BJ (cell line): ENCODE measurements around the gene PPP1R2. TPM values are rescaled to one million over a fixed set of nuclear protein-coding genes. Genes with fewer than 3 reads are reported as not detected.
A peak's percentile ranks its signal among the peaks of the same experiment; 100 is the strongest.
"Not testable (repeated sequence)": the region's sequence is repeated elsewhere in the genome, so short reads cannot be mapped to it uniquely, and the experiment has no call there.

Source experiments
- CTCF ChIA-PET: fragments of 350-600 bp; formaldehyde crosslinking; extraction: SDS; loops from one replicate; lab custom pipeline; 2021; ENCODE audit warnings: antibody characterized with exemption, inconsistent platforms; lab: Yijun Ruan, JAX
- POLR2A ChIA-PET: fragments of 300-600 bp; sonication (Branson Sonifier 250); formaldehyde crosslinking; extraction: SDS; loops from one replicate; lab custom pipeline; 2021; ENCODE audit warnings: antibody characterized with exemption; lab: Charles Lee
- DNase-seq: peaks from one replicate; pipeline ENCODE4 v3.0.0-alpha.2; 2011; ENCODE audit warnings: low read depth
- H3K27me3 ChIP-seq: 2 replicates; pipeline ENCODE4 v1.6.0; 2011; ENCODE audit warnings: low read length; ENCODE audit not compliant: control insufficient read depth, insufficient read depth
- H3K36me3 ChIP-seq: 2 replicates; pipeline ENCODE4 v1.5.1; 2011; ENCODE audit warnings: low read length; ENCODE audit not compliant: control insufficient read depth, insufficient read depth
- H3K4me3 ChIP-seq: 2 replicates; pipeline ENCODE4 v1.5.1; 2011; ENCODE audit warnings: low read depth, mild to moderate bottlenecking, control low read depth, low read length
- CTCF ChIP-seq: IDR thresholded peaks from 2 replicates; pipeline ENCODE4 v1.5.1; 2011; ENCODE audit warnings: low read depth, mild to moderate bottlenecking, control low read depth, inconsistent platforms, low read length, moderate library complexity; ENCODE audit not compliant: insufficient read depth
- polyA plus RNA-seq: library from polyadenylated mRNA; depleted of rRNA; stranded (reverse); fragments of >200 nt; gene quantifications from 2 replicates; pipeline ENCODE4 v1.2.3, GENCODE V29; 2011

The PPP1R2 gene
- polyA plus RNA-seq, 1 experiment: 41.9 TPM

GRCh38 chr3:195524171-195524896, 18.8 kb downstream of the PPP1R2 start:
- POLR2A ChIA-PET: no interaction called here
- Histone ChIP-seq H3K4me3 (no peak overlapping the region), H3K36me3 (peaks cover 3% of the 10 kb centered on the region), H3K27me3 (no peaks in the 10 kb centered on the region)
- no peak for DNase-seq
- CTCF ChIA-PET: interaction anchor here (7.4 kb wide), 1 partner anchor 251 kb away, joined by 160 read pairs; the partner anchor contains the start of gene XXYLT1
- TF ChIP-seq CTCF: no peak

- Histone ChIP-seq H3K27me3 (no peaks in the 10 kb centered on the region), H3K36me3 (peaks cover 3% of the 10 kb centered on the region), H3K4me3 (no peak overlapping the region)
- CTCF ChIA-PET: interaction anchor here (0.7 to 7.4 kb wide), 14 partner anchors 8 to 850 kb away, joined by 3 to 160 read pairs (median 4); partner anchors contain the start of genes ACAP2, LSG1 and XXYLT1
- POLR2A ChIA-PET: no interaction called here
- TF ChIP-seq CTCF: peak; percentile 49
- DNase-seq: no peak
Measured at GRCh38 chr3:195522254-195523023, 20.7 kb downstream of the PPP1R2 start.

- H3K4me3 ChIP-seq: no peak overlapping the region
- no peak for DNase-seq
- no peaks in the 10 kb centered on the region for H3K27me3 ChIP-seq
- ChIA-PET CTCF (interaction anchor here (1.4 kb wide), 1 partner anchor 246 kb away, joined by 7 read pairs; the partner anchor contains the start of gene XXYLT1), POLR2A (no interaction called here)
- H3K36me3 ChIP-seq: peaks cover 1% of the 10 kb centered on the region; the same call in 1 of the 2 replicates
- TF ChIP-seq CTCF: no peak
Measured at GRCh38 chr3:195517030-195517429, 26.1 kb downstream of the PPP1R2 start.

- H3K4me3 ChIP-seq, H3K27me3 ChIP-seq, H3K36me3 ChIP-seq, DNase-seq: not testable (repeated sequence)
- ChIA-PET POLR2A (interaction anchor here (0.6 kb wide), 1 partner anchor 244 kb away, joined by 4 read pairs; no protein-coding TSS in a partner anchor), CTCF (interaction anchor here (0.6 to 0.7 kb wide), 2 partner anchors 245 to 828 kb away, joined by 3 read pairs; no protein-coding TSS in a partner anchor)
Measured at GRCh38 chr3:195514610-195515235, 28.4 kb downstream of the PPP1R2 start.

- POLR2A ChIA-PET: no interaction called here
- CTCF ChIA-PET: interaction anchor here (0.6 to 1.8 kb wide), 2 partner anchors 9 to 830 kb away, joined by 3 to 7 read pairs; no protein-coding TSS in a partner anchor
- TF ChIP-seq CTCF: no peak
Measured at GRCh38 chr3:195512798-195513345, 30.3 kb downstream of the PPP1R2 start.

More at GRCh38 chr3:195512798-195513345, 30.3 kb downstream of the PPP1R2 start:
- Histone ChIP-seq H3K4me3 (no peak overlapping the region), H3K36me3 (peaks cover 1% of the 10 kb centered on the region; the same call in 1 of the 2 replicates), H3K27me3 (no peaks in the 10 kb centered on the region)
- no peak for DNase-seq
